Spleen (tissue), 7 donors: ENCODE results near the gene ZNF644.

Experiments
- POLR2A ChIP-seq, 3 donors: fragments of 450-650 bp; IDR thresholded peaks; one replicate each; pipeline ENCODE4 v1.5.1; 2017; ENCODE audit warnings: antibody characterized with exemption in 3 of 3, mild to moderate bottlenecking in 1 of 3
- POLR2AphosphoS5 ChIP-seq, 3 donors: sonication (generic); formaldehyde crosslinking; IDR thresholded peaks; one replicate each; pipeline ENCODE4 v1.5.1; 2017; ENCODE audit warnings: antibody characterized with exemption in 3 of 3
- TF ChIP-seq, protein P1 (sequence below), 11 experiments: fragments of 200-600 bp in 7 of 11; fragments of 450-650 bp in 4 of 11; sonication (generic) in 4 of 11; IDR thresholded peaks in 8 of 11; conservative IDR thresholded peaks in 3 of 11; 1 replicate in 7 of 11; 2 replicates in 4 of 11; pipeline versions ENCODE4 v1.4.0 to v1.8.0; 2016 to 2021; ENCODE audit warnings: antibody characterized with exemption in 11 of 11, inconsistent platforms in 4 of 11, mild to moderate bottlenecking in 1 of 11
- donor health status: DM: no; HTN: no; CAD: no; lungs with moderate emphysema.
- donor health status: DM: no; HTN: no; CAD: no.
- donor health status: DM: no; HTN: no; CAD: no.

DNA sequence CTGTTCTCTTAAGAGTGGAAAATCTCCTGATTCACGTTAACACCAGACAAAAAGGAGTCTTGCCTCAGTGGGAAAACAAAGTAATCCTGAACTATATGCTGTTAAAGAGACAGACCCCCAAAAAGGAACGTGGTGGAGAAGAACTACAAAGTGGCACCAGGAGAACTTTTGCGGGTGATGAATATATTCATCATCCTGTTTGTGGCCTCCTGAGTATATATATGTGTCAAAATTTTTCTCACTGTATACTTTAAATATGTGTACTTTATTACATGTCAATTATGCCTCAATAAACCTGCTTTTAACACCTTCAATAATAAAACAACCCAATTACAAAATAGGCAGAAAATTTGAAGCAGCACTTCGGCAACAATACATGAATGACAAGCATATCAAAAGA is 31.1 kb downstream of the ZNF644 start:
- TF ChIP-seq, protein P1, sequence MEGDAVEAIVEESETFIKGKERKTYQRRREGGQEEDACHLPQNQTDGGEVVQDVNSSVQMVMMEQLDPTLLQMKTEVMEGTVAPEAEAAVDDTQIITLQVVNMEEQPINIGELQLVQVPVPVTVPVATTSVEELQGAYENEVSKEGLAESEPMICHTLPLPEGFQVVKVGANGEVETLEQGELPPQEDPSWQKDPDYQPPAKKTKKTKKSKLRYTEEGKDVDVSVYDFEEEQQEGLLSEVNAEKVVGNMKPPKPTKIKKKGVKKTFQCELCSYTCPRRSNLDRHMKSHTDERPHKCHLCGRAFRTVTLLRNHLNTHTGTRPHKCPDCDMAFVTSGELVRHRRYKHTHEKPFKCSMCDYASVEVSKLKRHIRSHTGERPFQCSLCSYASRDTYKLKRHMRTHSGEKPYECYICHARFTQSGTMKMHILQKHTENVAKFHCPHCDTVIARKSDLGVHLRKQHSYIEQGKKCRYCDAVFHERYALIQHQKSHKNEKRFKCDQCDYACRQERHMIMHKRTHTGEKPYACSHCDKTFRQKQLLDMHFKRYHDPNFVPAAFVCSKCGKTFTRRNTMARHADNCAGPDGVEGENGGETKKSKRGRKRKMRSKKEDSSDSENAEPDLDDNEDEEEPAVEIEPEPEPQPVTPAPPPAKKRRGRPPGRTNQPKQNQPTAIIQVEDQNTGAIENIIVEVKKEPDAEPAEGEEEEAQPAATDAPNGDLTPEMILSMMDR (IDR thresholded peaks at IDR 0.05 in 8 of 11, conservative IDR thresholded peaks at IDR 0.05 in 3 of 11): no peak
- TF ChIP-seq POLR2A (IDR thresholded peaks at IDR 0.05): no peak
- no peak for TF ChIP-seq POLR2AphosphoS5 (IDR thresholded peaks at IDR 0.05)
